RPMI8226 (cell line): ENCODE data around the gene MYO5C.

Source experiments
- DNase-seq: peaks from one replicate; pipeline ENCODE4 v3.0.0-alpha.2; 2015

Gene MYO5C

DNA sequence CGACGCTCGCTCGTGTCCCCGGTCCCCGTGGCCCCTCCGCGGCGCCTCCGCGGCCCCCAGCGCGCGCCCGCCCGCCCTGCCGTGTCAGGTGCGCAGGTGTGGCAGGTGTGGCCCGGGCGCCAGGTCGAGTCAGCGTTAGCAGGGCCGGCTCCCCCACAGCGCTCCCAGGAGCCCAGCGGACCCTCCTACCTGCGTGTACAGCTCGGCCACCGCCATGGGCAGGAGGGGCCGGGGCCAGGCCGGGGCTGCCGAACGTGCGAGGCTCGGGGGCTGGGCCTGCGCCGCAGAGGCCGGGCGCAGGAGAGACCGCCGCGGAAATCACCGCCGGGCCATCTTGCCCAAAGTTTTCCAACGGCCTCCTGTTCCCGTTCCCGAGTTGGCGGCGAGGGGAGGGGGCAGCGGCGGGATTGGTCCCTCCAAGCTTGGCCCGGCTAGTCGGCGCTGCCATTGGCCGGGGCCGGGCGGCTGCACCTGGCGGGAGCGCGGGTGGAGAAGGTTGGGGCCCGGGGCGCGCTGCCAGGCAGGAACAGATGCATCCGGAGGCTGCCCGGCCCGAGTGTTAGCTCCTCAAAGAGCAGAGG is at the start of gene MYO5C:
Gene MYO5C, minus strand, starts transcription at position 384 of the 581 bp plus-strand sequence. Its CDS starts 168 bp downstream, at position 216.
- DNase-seq: peak; percentile 93

- no peak for DNase-seq
Measured at GRCh38 chr15:52344592-52344991, 49.0 kb upstream of the MYO5C start.

GRCh38 chr15:52343831-52344230 is 48.2 kb upstream of the MYO5C start:
- DNase-seq: no peak

DNA sequence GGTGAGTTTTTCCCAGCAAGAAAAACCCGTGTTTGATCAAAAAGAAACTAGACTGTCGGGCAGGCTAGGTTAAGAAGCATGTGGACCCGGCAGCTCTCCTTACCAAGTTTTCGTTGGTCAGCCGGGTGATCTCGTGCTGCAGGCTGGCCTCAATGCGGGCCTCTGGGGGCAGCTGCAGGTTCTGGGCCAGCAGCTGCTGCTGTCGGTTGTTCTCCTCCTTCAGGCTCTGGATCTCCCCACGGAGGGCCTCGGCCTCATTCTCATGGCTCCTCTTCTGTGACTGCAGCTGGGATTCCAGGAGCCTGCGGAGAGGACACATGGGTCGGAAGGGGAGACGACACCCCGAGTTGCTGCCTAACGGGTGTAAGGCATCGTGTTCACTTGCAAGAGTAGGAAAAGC is 44.5 kb upstream of the MYO5C start:
- DNase-seq: no peak

DNA sequence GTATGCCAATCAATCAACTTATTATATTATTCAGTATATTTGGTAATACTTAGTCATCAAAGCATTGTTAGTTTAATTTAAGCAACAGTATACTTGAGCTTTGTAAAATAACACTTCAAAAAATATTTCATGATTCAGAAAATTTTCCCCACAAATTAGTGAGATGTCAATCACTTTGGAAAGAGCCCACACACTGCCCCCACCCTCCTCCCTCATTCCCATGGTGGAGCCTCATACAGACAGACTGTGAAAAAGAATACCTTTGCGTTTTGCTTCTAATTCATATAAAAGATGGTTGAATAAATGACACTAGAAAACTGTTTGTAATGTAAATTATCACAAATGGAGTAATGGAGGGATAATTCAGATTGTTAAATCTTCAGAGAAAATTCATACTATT is 43.3 kb upstream of the MYO5C start:
- DNase-seq: no peak

DNA sequence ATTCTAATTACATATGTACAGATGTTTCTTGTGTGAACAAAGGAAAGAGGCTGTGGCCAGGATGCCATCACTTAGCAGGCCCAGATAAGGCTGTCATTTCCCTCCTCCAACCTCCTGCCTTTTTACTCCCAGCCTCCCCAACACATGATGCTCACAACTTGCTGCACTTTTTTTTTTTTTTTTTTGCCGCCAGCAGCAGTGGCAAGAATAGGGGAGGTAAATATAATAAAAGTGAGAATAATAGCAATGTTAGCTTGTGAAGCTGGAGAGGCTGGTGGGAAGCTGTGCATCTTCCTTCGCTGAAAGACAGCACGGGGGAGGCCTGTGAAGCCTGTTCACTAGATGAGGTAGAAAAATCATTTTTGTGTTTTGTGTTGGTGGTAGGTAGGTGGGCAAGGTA is 42.5 kb upstream of the MYO5C start:
- DNase-seq: no peak

GRCh38 chr15:52337198-52337853 is 41.7 kb upstream of the MYO5C start:
- no peak for DNase-seq

DNA sequence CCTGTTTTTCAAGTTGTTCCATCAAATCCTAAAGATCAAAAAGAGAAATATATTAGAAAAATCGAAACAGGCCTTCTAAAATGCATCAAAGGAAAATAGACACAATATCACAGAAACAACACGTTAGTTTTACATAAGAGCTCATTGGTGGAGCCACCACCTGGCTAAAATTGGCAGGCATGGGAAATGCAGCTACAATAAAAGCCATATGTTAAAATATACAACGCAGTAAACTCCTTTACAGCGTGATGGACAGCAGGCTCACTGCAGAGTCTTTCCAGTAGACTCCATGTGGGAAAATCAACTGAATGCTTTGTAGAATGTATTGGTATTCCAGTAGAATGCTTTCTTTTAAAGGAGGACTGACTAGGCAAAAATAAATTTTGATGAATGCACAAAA is 40.9 kb upstream of the MYO5C start:
- DNase-seq: no peak

DNA sequence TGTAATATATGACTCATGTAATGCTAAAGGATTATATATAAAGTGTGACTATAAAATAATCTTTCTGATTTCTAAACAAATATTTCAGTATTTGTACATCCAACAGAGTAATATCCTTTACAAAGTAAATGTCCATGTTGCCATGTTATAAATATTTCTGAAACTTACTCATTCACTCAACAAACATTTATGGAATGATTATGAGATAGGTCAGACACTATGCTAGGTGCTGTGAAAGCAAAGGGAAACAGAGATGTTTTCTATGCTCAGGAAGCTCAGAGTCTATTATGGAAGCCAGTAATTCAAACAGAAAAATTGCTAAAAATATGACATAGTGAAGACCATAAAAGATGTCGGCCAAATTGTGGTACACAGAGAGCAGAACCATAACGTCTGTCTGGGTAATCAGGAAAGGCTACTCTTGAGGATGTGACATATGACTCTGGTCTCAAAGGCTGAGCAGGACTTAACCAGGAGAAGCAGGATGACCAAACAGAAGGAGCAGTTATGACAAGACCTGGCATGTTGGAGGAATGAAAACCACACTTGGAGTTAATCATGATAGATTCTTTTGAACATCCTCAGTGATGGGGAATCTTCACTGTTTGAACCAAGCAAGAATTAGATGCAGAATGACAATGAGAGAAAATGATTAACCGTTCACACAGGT is 39.0 kb upstream of the MYO5C start:
- DNase-seq: no peak

DNA sequence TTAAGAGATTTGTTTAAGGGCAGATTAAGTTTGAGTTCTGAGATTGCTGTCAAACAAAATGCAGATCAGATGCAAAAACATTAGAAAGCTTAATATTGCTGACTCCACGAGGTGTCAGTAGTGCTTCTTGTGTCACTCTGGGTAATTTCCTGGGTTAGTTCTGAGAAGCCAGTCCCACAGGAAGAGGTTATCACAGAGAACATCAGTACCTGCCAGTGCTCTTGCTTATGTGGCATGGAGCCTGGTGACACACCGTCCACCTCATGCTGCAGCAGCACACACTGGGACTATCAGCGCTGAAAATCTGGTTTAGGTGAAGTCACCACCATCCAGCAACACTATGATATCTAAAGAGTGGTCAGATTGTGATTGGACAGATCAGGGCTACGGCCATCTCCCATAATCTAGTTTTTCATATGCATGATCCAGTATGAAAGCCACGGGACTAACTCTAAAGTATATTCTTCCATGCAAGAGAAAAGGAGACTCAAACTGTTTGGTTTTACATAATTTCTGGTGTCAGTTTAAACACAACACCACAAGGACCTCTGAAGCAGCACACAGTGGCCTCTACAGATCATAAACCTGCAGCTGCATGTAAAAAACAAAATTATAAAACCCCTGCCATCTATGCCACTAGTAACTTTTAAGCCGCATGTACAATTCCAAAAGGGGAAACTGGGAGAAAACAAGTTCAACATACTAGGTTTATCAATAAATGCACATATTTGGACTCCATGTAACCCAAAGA is 36.1 kb upstream of the MYO5C start:
- DNase-seq: peak; percentile 48

DNA sequence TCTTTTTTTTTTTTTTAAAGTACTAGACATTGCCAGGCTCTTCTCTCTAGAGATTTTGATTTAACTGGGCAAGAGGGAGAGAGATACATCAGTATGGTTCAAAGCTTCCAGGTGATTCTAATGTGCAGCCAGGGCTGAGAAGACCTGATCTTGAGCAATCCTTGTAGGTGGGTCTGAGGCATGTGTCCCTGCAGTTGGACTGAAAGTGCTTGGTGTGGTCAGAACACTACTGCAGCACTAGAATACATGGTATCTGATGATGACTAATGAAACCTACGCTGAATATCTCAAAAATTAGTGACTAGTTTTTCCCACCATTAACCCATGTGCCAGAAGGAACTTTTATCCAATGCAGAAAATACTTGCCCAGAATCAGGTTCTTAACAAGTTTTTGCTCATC is 34.4 kb upstream of the MYO5C start:
- no peak for DNase-seq

DNA sequence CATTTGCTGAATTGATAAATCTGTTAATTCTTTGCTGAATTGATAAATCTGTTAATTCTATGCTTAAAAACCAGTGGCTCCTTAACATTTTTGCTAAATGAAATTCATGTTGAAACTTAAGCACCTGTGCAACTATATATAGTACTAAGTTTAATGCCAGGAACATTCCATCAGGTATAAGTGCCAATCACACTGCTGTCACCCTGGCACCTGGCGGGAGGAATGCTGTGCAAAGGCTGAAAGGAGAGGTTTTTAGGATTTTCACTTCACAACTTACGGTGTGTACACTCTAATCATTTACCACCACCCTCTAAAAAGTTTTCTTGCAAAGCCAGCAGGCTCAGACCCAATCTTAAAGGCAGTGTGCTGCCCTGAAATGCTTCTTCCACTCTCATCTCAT is 33.5 kb upstream of the MYO5C start:
- no peak for DNase-seq

GRCh38 chr15:52328680-52329079 is 33.1 kb upstream of the MYO5C start:
- no peak for DNase-seq

DNA sequence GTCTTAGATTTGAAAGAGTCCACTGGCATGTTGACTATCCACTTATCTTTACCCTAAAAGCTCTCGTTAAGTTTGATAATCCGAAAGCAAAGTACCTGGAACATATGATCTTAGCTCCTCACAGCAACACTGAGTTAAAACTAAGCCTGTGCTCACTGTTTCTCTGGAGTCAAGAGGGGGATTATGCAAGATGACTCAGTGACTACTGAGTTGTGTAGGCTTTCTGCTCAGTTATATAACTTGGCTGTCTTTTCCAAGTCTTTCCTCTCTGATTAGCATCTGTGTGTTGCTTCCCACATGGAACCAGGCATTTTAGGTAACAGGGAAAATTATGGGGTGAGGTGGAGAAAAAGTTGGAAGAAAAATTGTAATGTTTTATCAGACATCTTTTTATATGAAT is 31.2 kb upstream of the MYO5C start:
- no peak for DNase-seq

GRCh38 chr15:52324109-52324508 is 28.5 kb upstream of the MYO5C start:
- DNase-seq: no peak

DNA sequence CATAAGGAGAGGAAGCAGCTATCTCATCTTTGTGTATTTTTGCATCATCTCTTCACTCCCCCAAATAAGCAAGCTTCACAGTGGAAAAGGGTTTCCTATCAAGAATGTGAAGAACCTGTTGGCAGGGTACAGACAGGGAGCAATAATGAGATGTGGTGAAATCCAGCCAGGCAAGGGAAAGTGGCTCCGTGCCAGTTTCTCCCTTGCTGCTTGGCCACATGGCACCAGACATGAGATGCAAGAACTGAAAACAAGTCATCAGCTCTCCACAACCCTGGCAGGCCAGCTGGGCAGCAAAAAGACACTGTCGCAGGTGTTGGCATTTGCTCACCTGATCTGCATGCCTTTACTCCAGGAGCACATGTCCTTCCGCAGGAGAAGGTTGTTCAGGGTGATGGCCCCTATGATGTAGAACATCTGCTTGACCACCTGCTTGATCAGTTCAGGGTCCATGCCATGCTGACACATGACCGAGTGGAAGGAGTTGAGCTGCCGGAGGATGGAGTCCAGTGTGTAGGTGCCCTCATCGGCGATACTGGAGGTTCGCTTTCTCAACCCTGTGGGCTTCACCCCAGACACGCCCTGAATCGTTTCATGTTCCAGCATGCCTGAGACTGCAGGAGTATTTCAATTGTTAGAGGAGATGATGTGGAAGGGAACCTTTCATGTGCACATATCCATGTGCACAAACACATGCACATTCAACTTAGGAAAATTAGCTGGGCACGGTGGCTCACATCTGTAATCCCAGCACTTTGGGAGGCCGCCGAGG is 23.3 kb upstream of the MYO5C start:
- peak; percentile 77 for DNase-seq

- no peak for DNase-seq
Measured at GRCh38 chr15:52317688-52318087, 22.1 kb upstream of the MYO5C start.

GRCh38 chr15:52317022-52317421 is 21.4 kb upstream of the MYO5C start:
- no peak for DNase-seq

- DNase-seq: no peak
Measured at GRCh38 chr15:52309154-52309548, 13.5 kb upstream of the MYO5C start.

GRCh38 chr15:52308446-52309153 is 13.0 kb upstream of the MYO5C start:
- no peak for DNase-seq

- DNase-seq: no peak
Measured at GRCh38 chr15:52307847-52308246, 12.2 kb upstream of the MYO5C start.

GRCh38 chr15:52306270-52306669 is 10.7 kb upstream of the MYO5C start:
- no peak for DNase-seq
